IgD-negative memory B cell (primary cell): Measurements from ENCODE around the gene IKZF3. TPM values are rescaled to one million over a fixed set of nuclear protein-coding genes. Genes with fewer than 3 reads are reported as not detected.

Experiments used
- H3K27ac Mint-ChIP-seq, 3 donors: one replicate each; pipeline ENCODE4 v1.8.0; 2020 to 2022; ENCODE audit warnings: mild to moderate bottlenecking in 3 of 3, mixed read lengths in 3 of 3, moderate library complexity in 1 of 3
- H3K27me3 Mint-ChIP-seq: one replicate; pipeline ENCODE4 v1.8.0; 2021; ENCODE audit warnings: mixed read lengths
- H3K36me3 Mint-ChIP-seq: one replicate; pipeline ENCODE4 v1.8.0; 2020; ENCODE audit warnings: mild to moderate bottlenecking, mixed read lengths
- H3K4me1 Mint-ChIP-seq, 3 donors: one replicate each; pipeline ENCODE4 v1.8.0; 2020 to 2022; ENCODE audit warnings: mixed read lengths in 3 of 3, mild to moderate bottlenecking in 1 of 3
- H3K4me3 Mint-ChIP-seq, 4 donors: one replicate each; pipeline ENCODE4 v1.8.0; 2020 to 2022; ENCODE audit warnings: mild to moderate bottlenecking in 4 of 4, mixed read lengths in 4 of 4, moderate library complexity in 3 of 4
- H3K9me3 Mint-ChIP-seq, 3 donors: one replicate each; pipeline ENCODE4 v1.8.0; 2020 to 2021; ENCODE audit warnings: mixed read lengths in 3 of 3, mild to moderate bottlenecking in 1 of 3
- polyA plus RNA-seq: library from polyadenylated mRNA; unstranded; fragments of 300-500 nt; fragmentation: Illumina TruSeq; gene quantifications from one replicate; pipeline ENCODE4 v1.2.3, GENCODE V29; 2021

The IKZF3 gene
- polyA plus RNA-seq, 1 donor from 2014 or later: 103 TPM

DNA sequence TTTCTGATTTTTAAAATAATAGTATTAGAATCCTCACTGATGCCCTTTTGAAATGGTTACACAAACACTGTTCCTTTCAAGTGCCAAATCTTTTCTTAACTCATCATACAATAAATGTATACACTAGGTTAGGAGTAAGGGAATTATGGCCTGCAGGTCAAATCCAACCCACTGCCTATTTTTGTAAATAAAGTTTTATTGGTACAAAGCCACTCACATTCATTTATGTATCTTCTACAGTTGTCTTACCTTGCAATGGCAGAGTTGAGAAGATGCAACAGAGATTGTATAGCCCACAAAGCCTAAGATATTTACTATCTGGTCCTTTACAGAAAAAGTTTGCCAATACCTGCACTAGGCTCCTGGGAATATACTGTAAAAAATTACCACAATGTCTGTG is 47.8 kb downstream of the IKZF3 start:
- H3K9me3 Mint-ChIP-seq: no peaks in the 10 kb centered on the region
- no peaks in the 10 kb centered on the region for H3K27me3 Mint-ChIP-seq
- H3K27ac Mint-ChIP-seq: peak overlapping the region in 1 of 3 donors; percentile 65
- H3K36me3 Mint-ChIP-seq: peaks cover 21% of the 10 kb centered on the region
- H3K4me1 Mint-ChIP-seq: peaks cover 46 to 58% (median 54%) of the 10 kb centered on the region in 3 donors
- H3K4me3 Mint-ChIP-seq: no peak overlapping the region

GRCh38 chr17:39814497-39814896 is 49.6 kb downstream of the IKZF3 start:
- H3K9me3 Mint-ChIP-seq: no peaks in the 10 kb centered on the region
- H3K36me3 Mint-ChIP-seq: peaks cover 14% of the 10 kb centered on the region
- peak overlapping the region; percentile 51 to 91 (median 83) for H3K27ac Mint-ChIP-seq
- H3K27me3 Mint-ChIP-seq: no peaks in the 10 kb centered on the region
- H3K4me3 Mint-ChIP-seq: no peak overlapping the region
- H3K4me1 Mint-ChIP-seq: peaks cover 35 to 49% (median 46%) of the 10 kb centered on the region in 3 donors

DNA sequence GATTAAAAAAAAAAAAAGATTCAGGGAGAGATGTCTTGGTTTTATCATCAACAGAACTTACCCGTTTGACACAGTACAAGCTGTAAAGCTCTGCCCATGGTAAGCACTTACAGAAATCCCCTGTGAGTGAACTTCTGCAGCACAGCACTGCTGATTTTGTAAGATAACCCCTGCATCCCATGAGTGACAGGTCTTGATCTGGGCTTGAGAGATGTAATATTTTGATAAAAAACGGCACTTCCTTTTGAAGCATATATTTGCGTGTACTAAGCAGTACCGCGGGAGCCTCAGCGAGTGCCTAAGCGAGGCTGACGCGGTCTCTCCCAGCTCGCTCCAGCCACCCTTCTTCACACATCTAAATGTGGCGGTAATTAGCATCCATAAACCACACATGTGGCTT is 50.5 kb downstream of the IKZF3 start:
- Mint-ChIP-seq H3K4me3 (peak overlapping the region in 1 of 4 donors; percentile 81), H3K9me3 (no peaks in the 10 kb centered on the region), H3K27me3 (no peaks in the 10 kb centered on the region), H3K4me1 (peaks cover 35 to 48% (median 47%) of the 10 kb centered on the region in 3 donors), H3K27ac (peak overlapping the region; percentile 60 to 91 (median 76)), H3K36me3 (peaks cover 11% of the 10 kb centered on the region)

DNA sequence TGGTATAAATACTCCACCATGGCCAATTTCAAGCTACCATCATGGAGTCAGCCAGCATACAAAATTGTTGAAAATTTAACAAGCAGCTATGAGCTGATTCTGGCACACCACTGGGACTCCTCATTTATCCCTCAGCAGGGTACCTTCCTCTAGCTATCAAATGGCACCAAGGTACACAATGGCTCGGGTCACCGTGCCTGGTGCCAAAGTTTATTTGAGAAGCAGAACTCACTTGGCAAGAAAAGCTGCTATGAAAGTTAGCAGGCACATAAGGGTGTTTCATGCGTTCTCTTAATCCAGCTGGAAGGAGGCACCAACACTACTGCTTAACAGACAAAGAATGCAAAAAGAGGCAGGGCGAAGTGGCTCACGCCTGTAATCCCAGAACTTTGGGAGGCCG is 51.6 kb downstream of the IKZF3 start:
- Mint-ChIP-seq H3K9me3 (no peaks in the 10 kb centered on the region), H3K4me3 (no peak overlapping the region), H3K36me3 (peaks cover 10% of the 10 kb centered on the region), H3K4me1 (peaks cover 36 to 49% (median 46%) of the 10 kb centered on the region in 3 donors), H3K27me3 (no peaks in the 10 kb centered on the region), H3K27ac (peak overlapping the region in 2 of 3 donors; percentile 27 to 53)

DNA sequence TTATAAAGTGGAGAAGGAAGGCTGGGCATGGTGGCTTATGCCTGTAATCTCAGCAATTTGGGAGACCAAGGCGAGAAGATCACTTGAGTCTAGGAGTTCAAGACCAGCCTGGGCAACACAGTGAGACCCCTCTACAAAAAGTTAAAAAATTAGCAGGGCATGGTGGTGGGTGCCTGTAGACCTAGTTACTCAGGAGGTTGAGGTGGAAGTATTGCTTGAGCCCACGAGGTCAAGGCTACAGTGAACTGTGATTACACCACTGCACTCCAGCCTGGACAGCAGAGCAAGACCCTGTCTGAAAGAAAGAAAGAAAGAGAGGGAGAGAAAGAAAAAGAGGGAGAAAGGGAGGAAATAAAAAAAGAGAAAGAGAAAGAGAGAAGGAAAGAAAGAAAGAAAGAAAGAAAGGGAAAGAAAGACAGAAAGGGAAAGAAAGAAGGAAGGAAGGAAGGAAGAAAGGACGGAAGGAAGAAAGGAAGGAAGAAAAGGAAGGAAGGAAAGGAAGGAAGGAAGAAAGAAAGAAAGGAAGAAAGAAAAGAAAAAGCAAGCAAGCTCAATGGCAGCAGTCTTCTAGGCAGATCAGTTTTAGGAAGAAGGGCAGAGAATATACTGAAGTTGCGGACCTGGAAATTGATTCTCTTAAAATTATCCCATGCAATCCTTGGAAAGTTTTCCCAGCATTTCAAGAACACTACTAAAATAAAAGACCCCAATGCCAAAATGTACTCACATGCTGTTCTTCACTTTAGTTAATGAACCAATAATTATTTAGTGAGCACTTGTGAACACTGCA is 53.0 kb downstream of the IKZF3 start:
- Mint-ChIP-seq H3K27me3 (no peaks in the 10 kb centered on the region), H3K9me3 (no peaks in the 10 kb centered on the region), H3K27ac (peak overlapping the region; percentile 47 to 87 (median 64)), H3K36me3 (peaks cover 14% of the 10 kb centered on the region), H3K4me3 (no peak overlapping the region), H3K4me1 (peaks cover 37 to 58% (median 52%) of the 10 kb centered on the region in 3 donors)

- Mint-ChIP-seq H3K9me3 (no peaks in the 10 kb centered on the region), H3K4me1 (peaks cover 44 to 64% (median 50%) of the 10 kb centered on the region in 3 donors), H3K27me3 (no peaks in the 10 kb centered on the region), H3K36me3 (peaks cover 9% of the 10 kb centered on the region), H3K4me3 (peak overlapping the region in 1 of 4 donors; percentile 39), H3K27ac (peak overlapping the region in 2 of 3 donors; percentile 34 to 53)
Measured at GRCh38 chr17:39809221-39809620, 54.9 kb downstream of the IKZF3 start.

GRCh38 chr17:39808409-39808997 is 55.6 kb downstream of the IKZF3 start:
- peaks cover 6% of the 10 kb centered on the region for H3K36me3 Mint-ChIP-seq
- no peaks in the 10 kb centered on the region for H3K27me3 Mint-ChIP-seq
- H3K27ac Mint-ChIP-seq: peak overlapping the region in 2 of 3 donors; percentile 18 to 57
- no peaks in the 10 kb centered on the region for H3K9me3 Mint-ChIP-seq
- peaks cover 40 to 62% (median 46%) of the 10 kb centered on the region in 3 donors for H3K4me1 Mint-ChIP-seq
- peak overlapping the region in 2 of 4 donors; percentile 31 to 65 for H3K4me3 Mint-ChIP-seq

GRCh38 chr17:39804839-39805238 is 59.3 kb downstream of the IKZF3 start:
- H3K4me1 Mint-ChIP-seq: peaks cover 49 to 63% (median 56%) of the 10 kb centered on the region in 3 donors
- H3K27ac Mint-ChIP-seq: peak overlapping the region; percentile 17 to 98 (median 40)
- no peaks in the 10 kb centered on the region for H3K9me3 Mint-ChIP-seq
- no peaks in the 10 kb centered on the region for H3K27me3 Mint-ChIP-seq
- peak overlapping the region in 1 of 4 donors; percentile 3 for H3K4me3 Mint-ChIP-seq
- H3K36me3 Mint-ChIP-seq: peaks cover 5% of the 10 kb centered on the region

DNA sequence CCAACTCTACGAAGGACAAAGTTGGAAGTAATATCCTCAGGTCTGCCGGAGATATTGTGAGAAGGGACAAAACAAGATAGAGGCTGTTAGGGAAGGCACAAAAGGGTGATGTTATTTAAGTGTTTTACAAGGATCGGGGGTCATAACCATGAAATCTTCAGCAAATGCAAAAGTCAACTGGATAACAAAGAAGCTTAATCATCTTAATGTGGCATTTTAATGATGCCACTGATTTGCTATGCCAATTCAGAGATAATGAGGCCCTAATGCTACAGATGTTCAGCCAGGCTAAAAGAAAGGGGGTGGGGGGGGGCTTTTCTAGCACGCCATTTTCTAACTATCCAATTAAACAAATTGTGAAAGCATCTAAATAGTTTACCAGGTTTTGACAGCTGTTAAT is 63.1 kb downstream of the IKZF3 start:
- H3K27ac Mint-ChIP-seq: peak overlapping the region; percentile 58 to 95 (median 94)
- H3K9me3 Mint-ChIP-seq: no peaks in the 10 kb centered on the region
- peak overlapping the region in 3 of 4 donors; percentile 32 to 82 (median 55) for H3K4me3 Mint-ChIP-seq
- H3K36me3 Mint-ChIP-seq: peaks cover 5% of the 10 kb centered on the region
- H3K4me1 Mint-ChIP-seq: peaks cover 56 to 64% (median 60%) of the 10 kb centered on the region in 3 donors
- no peaks in the 10 kb centered on the region for H3K27me3 Mint-ChIP-seq

DNA sequence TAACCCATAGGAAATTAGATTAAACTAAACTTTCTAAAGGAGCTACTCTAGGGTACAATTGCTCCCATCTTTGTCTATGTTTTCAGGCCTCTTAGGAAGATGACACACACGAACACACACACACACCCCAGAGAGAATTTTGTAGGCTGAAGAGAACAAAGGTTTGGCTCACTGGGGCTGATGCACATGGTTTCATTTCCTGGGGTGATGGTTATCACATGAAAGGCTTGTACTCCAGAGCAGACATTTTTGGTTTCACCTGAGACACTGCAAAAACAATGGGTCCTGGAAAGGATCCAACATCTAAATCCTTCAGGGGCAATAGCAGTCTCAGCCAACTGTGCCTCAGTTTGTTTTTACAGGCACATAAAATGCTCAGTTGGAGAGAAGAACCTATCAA is 63.6 kb downstream of the IKZF3 start:
- H3K27me3 Mint-ChIP-seq: no peaks in the 10 kb centered on the region
- no peaks in the 10 kb centered on the region for H3K9me3 Mint-ChIP-seq
- H3K27ac Mint-ChIP-seq: peak overlapping the region; percentile 58 to 95 (median 94)
- peak overlapping the region; percentile 27 to 82 (median 44) for H3K4me3 Mint-ChIP-seq
- H3K36me3 Mint-ChIP-seq: peaks cover 5% of the 10 kb centered on the region
- H3K4me1 Mint-ChIP-seq: peaks cover 52 to 61% (median 56%) of the 10 kb centered on the region in 3 donors

DNA sequence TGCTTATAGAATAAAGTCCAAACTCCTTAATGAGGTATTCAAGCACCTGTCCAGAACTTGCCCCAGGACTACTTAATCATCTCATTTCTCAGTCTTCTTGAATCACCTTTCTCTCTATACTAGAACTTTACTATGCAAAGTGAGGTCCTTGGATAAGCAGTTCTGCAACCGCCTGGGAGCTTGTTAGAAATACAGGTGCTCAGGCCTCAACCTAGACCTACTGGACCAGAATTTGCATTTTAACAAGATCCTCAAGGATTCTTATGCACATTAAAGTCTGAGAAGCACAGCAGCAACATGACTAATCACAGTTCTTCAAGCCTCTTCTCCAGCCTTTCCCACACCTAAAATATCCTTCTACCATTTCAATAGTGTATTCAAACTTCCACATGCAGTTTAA is 64.7 kb downstream of the IKZF3 start:
- no peaks in the 10 kb centered on the region for H3K27me3 Mint-ChIP-seq
- peak overlapping the region in 2 of 4 donors; percentile 66 to 74 for H3K4me3 Mint-ChIP-seq
- peaks cover 5% of the 10 kb centered on the region for H3K36me3 Mint-ChIP-seq
- H3K27ac Mint-ChIP-seq: peak overlapping the region; percentile 47 to 65 (median 60)
- H3K4me1 Mint-ChIP-seq: peaks cover 51 to 56% (median 54%) of the 10 kb centered on the region in 3 donors
- H3K9me3 Mint-ChIP-seq: no peaks in the 10 kb centered on the region

DNA sequence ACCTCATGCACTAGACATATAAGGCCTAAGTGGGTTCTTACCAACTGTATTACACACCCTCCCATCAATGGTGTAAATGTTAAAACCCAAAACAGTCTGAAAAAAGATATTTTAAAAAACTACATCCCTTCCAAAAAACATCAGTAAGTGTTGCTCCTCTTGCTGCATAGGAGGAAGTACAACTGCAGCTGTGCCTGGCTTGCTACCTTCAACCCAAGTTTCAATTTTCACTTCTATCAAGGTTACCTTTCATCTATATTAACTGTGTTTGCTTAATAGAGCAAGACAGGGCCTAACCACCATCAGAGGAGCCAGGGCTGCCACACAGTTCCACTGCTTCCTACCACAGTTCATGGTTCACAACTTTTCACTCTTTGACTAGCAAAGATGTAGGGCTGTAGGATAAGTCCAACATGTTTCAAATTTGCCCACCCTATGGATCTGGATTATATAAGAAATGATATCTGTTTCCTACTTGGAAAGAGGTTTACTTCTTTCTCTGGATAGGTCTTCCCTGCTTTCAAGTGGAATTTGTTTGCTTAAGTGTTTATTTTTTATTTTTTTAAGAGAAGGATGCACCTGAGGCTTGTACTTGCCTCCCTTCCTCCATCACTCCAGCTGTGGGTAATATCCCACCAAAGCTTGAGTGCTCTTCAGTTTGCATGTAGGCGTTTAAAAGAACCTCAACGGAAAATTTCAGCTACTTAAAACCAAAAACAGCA is 69.7 kb downstream of the IKZF3 start:
- Mint-ChIP-seq H3K4me3 (peak overlapping the region; percentile 24 to 92 (median 60)), H3K27ac (peak overlapping the region; percentile 85 to 98 (median 97)), H3K9me3 (no peaks in the 10 kb centered on the region), H3K36me3 (peaks cover 11% of the 10 kb centered on the region), H3K27me3 (no peaks in the 10 kb centered on the region), H3K4me1 (peaks cover 52 to 63% (median 58%) of the 10 kb centered on the region in 3 donors)

GRCh38 chr17:39793301-39793872 is 70.7 kb downstream of the IKZF3 start:
- no peaks in the 10 kb centered on the region for H3K9me3 Mint-ChIP-seq
- H3K4me3 Mint-ChIP-seq: peak overlapping the region; percentile 63 to 92 (median 76)
- peaks cover 13% of the 10 kb centered on the region for H3K36me3 Mint-ChIP-seq
- H3K27ac Mint-ChIP-seq: peak overlapping the region; percentile 85 to 98 (median 97)
- H3K27me3 Mint-ChIP-seq: no peaks in the 10 kb centered on the region
- peaks cover 47 to 57% (median 50%) of the 10 kb centered on the region in 3 donors for H3K4me1 Mint-ChIP-seq

DNA sequence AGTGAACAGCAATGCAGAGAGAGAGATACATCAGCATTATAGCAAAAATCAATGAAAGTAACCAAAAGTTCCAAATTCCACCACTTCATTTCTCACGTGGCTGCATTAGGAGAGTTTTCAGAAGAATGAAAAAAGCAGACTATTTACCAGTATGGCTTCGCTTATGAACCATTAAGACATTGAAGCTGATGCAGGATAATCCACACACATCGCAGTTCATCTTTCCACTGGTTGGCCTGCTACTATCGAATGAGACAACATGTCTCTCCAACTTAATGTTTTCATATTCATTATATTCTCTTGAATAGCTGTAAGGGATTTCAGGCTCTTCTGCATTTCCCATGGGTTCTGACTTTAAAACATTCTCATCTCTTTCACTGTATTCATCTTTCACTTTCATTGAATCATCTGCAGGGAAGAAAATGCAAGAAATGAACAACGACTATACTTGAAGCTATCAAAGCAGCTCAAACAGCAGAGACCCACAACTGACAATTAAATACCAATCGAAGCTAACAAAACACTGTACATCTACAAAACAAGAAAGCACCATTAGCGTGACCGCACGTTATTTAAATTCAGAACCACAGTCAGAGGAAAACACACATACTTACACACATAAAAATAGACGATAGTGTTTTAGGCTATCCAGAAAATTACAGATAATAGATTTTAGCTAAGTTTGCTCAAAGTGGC is 71.4 kb downstream of the IKZF3 start:
- Mint-ChIP-seq H3K4me3 (peak overlapping the region; percentile 63 to 92 (median 80)), H3K27ac (peak overlapping the region; percentile 79 to 98 (median 85)), H3K9me3 (no peaks in the 10 kb centered on the region), H3K36me3 (peaks cover 12% of the 10 kb centered on the region), H3K27me3 (no peaks in the 10 kb centered on the region), H3K4me1 (peaks cover 43 to 54% (median 48%) of the 10 kb centered on the region in 3 donors)
